Adipose tissue (tissue), 3 donors: ENCODE data around the gene ALPI. TPM values are rescaled to one million over a fixed set of nuclear protein-coding genes. Genes with fewer than 3 reads are reported as not detected.
"Not testable (repeated sequence)": the region's sequence is repeated elsewhere in the genome, so short reads cannot be mapped to it uniquely, and the experiment has no call there.

Experiments
- H3K27ac ChIP-seq: one replicate; pipeline ENCODE4 v1.5.1; 2013; ENCODE audit warnings: low read depth, low read length
- WGBS, 3 donors: extraction: QIAGEN DNeasy Blood & Tissue Kit; methylation state at CpG; one replicate each; pipeline ENCODE4 v1.1.7; 2013; 5-methylcytosine and 5-hydroxymethylcytosine counted together
- polyA plus RNA-seq, 3 donors: library from polyadenylated mRNA; stranded (reverse); fragments of 200-250 nt; gene quantifications; one replicate each; pipeline ENCODE4 v1.2.3, GENCODE V29; 2013
- donor health status: healthy with polysubstance abuse.
- donor health status: Bipolar disorder and iron deficiency.
- donor health status: healthy.

Gene ALPI
- under 1 TPM in 2 of 3 donors, not detected in 1; 0.02 to 0.03 TPM for polyA plus RNA-seq

- WGBS, 3 donors, result 81 to 86% (median 81%) methylated on average over 14 of the region's 14 CpGs
- no peak within 1 kb of the TSS for H3K27ac ChIP-seq
Observed at GRCh38 chr2:232455426-232456255, at the start of gene ALPI. Gene ALPI, plus strand, starts transcription at chr2:232456153. Its CDS starts 47 bp downstream, at chr2:232456200.

- no peak within 1 kb of the TSS for H3K27ac ChIP-seq
- WGBS, 3 donors, result 91 to 92% (median 92%) methylated on average over 16 to 17 of the region's 17 CpGs
Observed at GRCh38 chr2:232406556-232407310, 49.2 kb upstream of the ALPI start, which contains the start of gene ALPG. Gene ALPG, plus strand, starts transcription at chr2:232406844. Its CDS starts 51 bp downstream, at chr2:232406895.

GRCh38 chr2:232407428-232408150 is 48.4 kb upstream of the ALPI start:
- not testable (repeated sequence) for H3K27ac ChIP-seq
- 89 to 93% (median 90%) methylated on average over 23 to 30 of the region's 30 CpGs for whole genome bisulfite sequencing, 3 donors

GRCh38 chr2:232408269-232408668 is 47.7 kb upstream of the ALPI start:
- 85 to 87% (median 85%) methylated on average over 5 to 10 of the region's 10 CpGs for WGBS, 3 donors
- not testable (repeated sequence) for H3K27ac ChIP-seq

- WGBS, 3 donors, result 58 to 72% (median 61%) methylated on average over 30 of the region's 40 CpGs
- H3K27ac ChIP-seq, result not testable (repeated sequence)
Observed at GRCh38 chr2:232409617-232410016, 46.3 kb upstream of the ALPI start.

GRCh38 chr2:232410238-232410900 is 45.6 kb upstream of the ALPI start:
- H3K27ac ChIP-seq, result no peak overlapping the region
- 72 to 81% (median 78%) methylated on average over 7 of the region's 7 CpGs for WGBS, 3 donors

- 81 to 86% (median 83%) methylated on average over 6 of the region's 6 CpGs for WGBS, 3 donors
- H3K27ac ChIP-seq, result no peak overlapping the region
Observed at GRCh38 chr2:232411901-232412629, 43.9 kb upstream of the ALPI start.

- H3K27ac ChIP-seq, result no peak overlapping the region
- 21 to 56% (median 24%) methylated on average over 5 of the region's 5 CpGs for whole genome bisulfite sequencing, 3 donors
Observed at GRCh38 chr2:232412986-232413385, 43.0 kb upstream of the ALPI start.

GRCh38 chr2:232415138-232415690 is 40.7 kb upstream of the ALPI start:
- 70 to 91% (median 83%) methylated on average over 8 of the region's 8 CpGs for WGBS, 3 donors

GRCh38 chr2:232415736-232416520 is 40.0 kb upstream of the ALPI start:
- no peak overlapping the region for H3K27ac ChIP-seq
- 91 to 96% (median 93%) methylated on average over 12 of the region's 12 CpGs for WGBS, 3 donors

More at GRCh38 chr2:232415138-232415690, 40.7 kb upstream of the ALPI start:
- no peak overlapping the region for H3K27ac ChIP-seq

GRCh38 chr2:232416521-232417470 is 39.2 kb upstream of the ALPI start:
- 90 to 91% (median 90%) methylated on average over 17 of the region's 17 CpGs for WGBS, 3 donors
- no peak overlapping the region for H3K27ac ChIP-seq

- 76 to 82% (median 81%) methylated on average over 5 of the region's 5 CpGs for WGBS, 3 donors
- no peak overlapping the region for H3K27ac ChIP-seq
Observed at GRCh38 chr2:232417489-232417888, 38.5 kb upstream of the ALPI start.

GRCh38 chr2:232418056-232418455 is 37.9 kb upstream of the ALPI start:
- H3K27ac ChIP-seq, result no peak overlapping the region
- WGBS, 3 donors, result 64 to 69% (median 67%) methylated on average over 6 of the region's 6 CpGs

GRCh38 chr2:232418466-232419244 is 37.3 kb upstream of the ALPI start:
- H3K27ac ChIP-seq, result no peak overlapping the region
- 2 to 3% (median 2%) methylated on average over 46 to 49 of the region's 49 CpGs for WGBS, 3 donors
